ENCODE measurements around the gene ATP5PD.
"Not testable (repeated sequence)": the region's sequence is repeated elsewhere in the genome, so short reads cannot be mapped to it uniquely, and the experiment has no call there.

Gene ATP5PD

DNA sequence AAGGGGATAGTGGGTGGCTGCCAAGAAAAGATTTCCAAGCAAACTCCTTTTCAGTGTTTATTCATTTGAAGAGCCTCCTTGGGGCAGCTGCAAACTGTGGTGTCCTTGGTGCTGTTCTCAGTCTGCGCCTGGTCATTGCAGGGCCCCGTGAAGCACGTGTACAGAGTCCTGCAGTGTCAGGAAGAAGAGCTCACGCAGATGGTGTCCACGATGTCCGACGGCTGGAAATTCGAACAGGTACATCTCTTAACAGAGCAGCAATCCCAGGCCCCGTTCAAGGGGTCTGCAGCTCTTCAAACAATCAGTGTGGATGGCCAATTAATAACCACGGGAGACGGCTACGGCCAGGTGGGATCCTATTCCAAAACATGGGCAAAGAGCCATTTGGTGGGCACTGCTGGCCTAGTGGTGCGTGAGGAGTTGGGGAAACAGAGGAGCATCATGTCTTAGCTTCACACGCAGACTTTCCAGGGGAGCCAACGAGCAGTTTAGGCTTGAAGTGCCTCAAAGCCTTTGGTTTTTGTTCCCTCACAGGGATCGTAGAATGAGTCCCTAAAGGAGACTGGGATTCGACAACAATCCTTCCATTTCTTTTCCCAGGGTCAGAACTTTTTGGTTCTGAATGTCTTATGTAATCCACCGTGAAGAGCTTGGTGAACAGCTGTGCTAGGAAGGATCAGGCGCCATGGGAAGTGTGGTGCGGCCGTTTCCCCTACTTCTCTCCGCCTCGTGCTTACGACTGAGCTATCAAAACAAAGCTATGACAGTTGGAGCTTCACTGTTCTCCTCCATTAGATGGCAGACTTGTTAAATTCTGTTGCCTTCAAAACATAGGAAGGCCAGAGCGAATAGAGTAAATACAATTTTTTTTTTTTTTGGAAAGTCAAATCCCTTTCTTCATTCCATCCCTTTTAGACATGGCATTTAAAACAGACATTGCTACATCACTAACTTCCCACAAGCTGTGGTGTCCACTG is 12.9 kb upstream of the ATP5PD start:
- no peak for DNase-seq (ENCODE audit: low read depth in 2 of 3, low spot score in 1 of 3)

- DNase-seq (ENCODE audit: low read depth in 2 of 3, low spot score in 1 of 3): no peak
These were observed 5.2 kb upstream of the ATP5PD start for GRCh38 chr17:75051941-75052340.

GRCh38 chr17:75049706-75050105 is 2.9 kb upstream of the ATP5PD start:
- no peak for DNase-seq (ENCODE audit: low read depth in 2 of 3, low spot score in 1 of 3)

GRCh38 chr17:75049057-75049456 is 2.3 kb upstream of the ATP5PD start:
- no peak for DNase-seq (ENCODE audit: low read depth in 2 of 3, low spot score in 1 of 3)

DNA sequence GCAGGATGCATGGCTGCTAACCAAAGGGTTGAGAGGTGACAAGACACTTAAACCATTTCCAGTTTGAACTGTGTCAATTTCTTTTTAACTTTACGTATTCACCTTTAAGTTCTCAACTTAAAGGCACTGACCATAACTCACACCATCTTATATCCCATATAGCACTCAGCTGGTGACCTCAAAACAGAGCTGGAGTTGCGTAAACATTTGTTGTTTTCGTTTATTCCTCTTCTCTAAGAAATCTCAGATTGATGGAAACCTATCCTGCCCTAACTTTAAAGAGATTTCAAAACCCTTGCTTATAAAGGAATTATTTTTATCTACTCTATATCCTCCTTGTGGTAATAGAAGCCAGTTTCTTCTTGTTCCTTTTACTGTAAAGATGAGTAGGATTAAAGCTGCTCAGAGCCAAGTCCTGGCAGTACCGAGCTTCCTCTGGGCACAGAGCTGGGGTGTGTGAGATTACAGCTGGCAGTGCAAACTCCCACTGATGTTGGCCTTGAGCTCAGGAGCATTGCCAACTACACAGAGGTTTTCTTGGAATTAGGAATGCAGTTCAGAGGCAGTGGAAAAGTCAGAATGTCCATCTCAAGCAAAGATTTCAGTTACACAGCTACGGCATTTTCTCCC is 1.6 kb upstream of the ATP5PD start:
- no peak for DNase-seq (ENCODE audit: low read depth in 2 of 3, low spot score in 1 of 3)

DNA sequence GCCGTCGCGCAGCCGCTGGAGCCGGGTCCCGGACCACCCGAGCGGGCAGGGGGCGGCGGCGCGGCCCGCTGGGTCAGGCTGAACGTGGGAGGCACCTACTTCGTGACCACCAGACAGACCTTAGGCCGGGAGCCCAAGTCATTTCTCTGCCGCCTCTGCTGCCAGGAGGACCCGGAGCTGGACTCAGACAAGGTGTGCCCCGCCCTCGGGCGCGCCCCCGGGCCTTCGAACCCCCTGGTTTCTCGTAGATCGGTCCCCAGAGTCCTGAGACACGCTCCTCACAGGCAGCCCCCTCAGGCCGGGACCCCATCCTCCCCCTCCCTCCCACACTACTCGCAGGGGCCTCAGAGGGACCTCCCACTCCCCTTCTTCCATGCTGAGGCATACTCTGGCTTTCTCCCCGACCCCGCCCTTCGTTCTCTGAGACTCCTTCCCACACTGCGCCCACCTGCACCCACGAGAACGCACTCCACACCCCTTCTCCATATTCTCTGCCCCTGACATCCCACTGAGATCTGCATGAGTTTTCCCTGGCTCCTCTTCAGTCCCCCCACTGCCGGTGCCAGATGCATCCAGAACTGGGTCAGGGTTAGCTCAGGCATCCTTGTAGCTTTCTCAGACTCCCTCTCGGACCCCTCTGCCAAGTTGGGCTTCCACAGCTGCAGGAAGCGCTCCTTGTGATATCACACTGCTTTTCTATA is 779 bp upstream of the ATP5PD start:
- DNase-seq (ENCODE audit: low read depth in 2 of 3, low spot score in 1 of 3): no peak

DNA sequence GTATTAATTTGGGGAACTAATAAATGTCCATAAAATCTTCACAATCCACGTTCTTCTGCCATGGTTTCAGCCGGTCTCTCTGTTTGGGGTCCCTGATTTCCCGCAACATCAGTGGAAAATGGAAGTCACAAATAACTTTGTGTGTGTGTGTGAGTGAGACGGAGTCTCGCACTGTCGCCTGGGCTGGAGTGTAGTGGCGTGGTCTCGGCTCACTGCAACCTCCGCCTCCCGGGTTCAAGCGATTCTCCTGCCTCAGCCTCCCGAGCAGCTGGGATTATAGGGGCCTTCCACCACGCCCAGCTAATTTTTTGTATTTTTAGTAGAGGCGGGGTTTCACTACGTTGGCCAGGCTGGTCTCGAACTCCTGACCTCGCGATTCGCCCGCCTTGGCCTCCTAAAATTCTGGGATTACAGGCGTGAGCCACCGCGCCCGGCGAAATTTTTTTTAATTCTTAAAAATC is 793 bp downstream of the ATP5PD start:
- not testable (repeated sequence) for DNase-seq (ENCODE audit: low read depth in 2 of 3, low spot score in 1 of 3)

GRCh38 chr17:75044716-75045115 is 2.1 kb downstream of the ATP5PD start:
- DNase-seq (ENCODE audit: low read depth in 2 of 3, low spot score in 1 of 3): no peak

GRCh38 chr17:75043789-75044188 is 3.0 kb downstream of the ATP5PD start:
- DNase-seq (ENCODE audit: low read depth in 2 of 3, low spot score in 1 of 3): not testable (repeated sequence)

DNA sequence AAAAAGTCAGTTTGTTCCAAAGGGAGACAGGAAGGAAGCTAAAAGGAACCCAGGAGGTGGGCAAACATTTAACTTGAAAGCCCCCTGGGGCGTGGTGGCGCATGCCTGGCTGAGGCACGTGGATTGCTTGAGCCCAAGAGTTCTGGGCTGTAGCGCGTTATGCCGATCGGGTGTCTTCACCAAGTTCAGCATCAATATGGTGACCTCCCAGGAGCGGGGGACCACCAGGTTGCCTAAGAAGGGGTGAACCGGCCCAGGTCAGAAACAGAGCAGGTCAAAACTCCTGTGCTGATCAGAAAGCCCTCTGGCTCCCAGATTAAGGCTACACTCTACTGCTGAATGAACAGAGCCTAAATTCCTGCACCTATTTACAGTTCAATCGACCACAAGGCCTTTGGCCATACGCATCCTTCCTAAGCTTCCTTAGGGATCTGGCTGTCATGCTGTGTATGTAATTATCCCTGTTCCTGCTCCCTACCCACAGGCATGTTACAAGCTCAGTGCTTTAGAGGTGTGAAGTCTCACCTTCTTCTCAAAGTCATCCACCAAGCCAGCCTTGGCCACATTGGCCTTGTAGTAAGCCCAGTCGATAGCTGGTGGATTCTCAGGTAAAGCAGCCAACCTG is 5.0 kb downstream of the ATP5PD start:
- no peak for DNase-seq (ENCODE audit: low read depth in 2 of 3, low spot score in 1 of 3)

- DNase-seq (ENCODE audit: low read depth in 2 of 3, low spot score in 1 of 3): no peak
These were observed 7.5 kb downstream of the ATP5PD start for GRCh38 chr17:75039238-75039637.

GRCh38 chr17:75036643-75037268 is 10.0 kb downstream of the ATP5PD start:
- DNase-seq (ENCODE audit: low read depth in 2 of 3, low spot score in 1 of 3): peak; percentile 63 to 69 (median 64)

- DNase-seq (ENCODE audit: low read depth in 2 of 3, low spot score in 1 of 3): peak; percentile 89 to 98 (median 95)
These were observed 12.4 kb downstream of the ATP5PD start for GRCh38 chr17:75034236-75034908.

DNA sequence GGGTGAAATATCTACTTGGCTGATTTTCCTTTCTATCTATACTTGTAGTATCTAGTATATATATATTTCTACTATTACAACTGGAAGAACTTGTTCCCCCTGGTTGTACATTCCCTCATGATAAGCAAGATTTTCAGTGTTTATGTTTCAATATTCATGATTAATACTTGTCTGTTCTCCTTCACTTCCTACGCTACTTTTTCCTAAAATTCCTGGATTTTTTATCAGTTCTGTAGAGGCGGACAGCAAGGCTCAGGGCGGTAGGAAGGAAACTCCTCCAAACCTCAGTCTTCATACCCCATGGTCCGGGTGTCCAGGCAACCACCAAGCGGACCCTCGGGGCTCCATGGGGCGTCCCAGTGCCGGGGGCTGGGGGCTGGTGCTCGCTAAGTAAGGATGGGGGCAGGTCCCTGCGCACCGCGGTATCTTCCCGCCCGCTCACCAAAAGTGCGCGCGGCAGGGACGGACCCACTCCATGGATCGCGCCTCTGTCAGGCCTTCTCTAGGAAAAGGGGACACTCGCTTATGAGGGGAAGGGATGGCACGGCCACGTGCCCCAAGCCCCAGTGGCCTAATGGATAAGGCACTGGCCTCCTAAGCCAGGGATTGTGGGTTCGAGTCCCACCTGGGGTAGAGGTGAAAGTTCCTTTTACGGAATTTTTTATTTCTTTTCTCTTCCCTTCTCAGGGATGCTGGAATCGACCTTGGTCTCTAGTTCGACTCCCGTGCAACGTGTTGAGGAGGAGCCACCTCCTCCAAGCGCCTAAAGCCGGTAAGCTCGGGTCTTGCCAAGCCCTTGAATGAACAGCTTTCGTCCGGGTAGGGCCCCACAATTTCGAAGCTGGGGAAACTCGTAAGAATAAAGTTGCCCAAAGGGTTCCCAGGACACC is 13.2 kb downstream of the ATP5PD start:
- peak; percentile 88 to 100 (median 97) for DNase-seq (ENCODE audit: low read depth in 2 of 3, low spot score in 1 of 3)

DNA sequence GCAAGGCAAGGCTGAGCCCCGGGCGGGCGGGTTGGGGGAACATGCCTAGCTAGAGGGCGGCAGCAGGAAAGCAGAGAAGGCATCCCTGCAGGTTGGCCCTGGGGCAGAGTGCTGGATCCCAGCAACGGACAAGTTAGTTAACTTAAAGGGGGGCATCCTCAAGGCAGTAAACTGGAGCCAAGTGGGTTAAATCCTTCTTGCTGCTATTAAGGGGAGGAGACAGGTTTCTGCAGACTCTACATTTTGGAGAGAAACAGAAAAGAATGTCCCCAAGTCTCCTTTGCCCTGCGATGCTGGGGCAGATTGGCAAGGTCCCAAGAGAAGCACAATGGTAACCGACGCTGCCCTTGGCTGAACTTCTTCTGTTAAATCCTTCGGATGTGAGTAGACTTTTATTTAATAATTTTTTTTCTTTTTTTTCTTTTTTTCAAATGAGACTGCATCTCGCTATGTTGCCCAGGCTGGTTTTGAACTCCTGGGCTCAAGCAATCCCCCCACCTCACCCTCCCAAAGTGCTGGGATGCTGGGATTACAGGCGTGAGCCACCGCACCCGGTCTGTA is 14.0 kb downstream of the ATP5PD start:
- no peak for DNase-seq (ENCODE audit: low read depth in 2 of 3, low spot score in 1 of 3)

DNA sequence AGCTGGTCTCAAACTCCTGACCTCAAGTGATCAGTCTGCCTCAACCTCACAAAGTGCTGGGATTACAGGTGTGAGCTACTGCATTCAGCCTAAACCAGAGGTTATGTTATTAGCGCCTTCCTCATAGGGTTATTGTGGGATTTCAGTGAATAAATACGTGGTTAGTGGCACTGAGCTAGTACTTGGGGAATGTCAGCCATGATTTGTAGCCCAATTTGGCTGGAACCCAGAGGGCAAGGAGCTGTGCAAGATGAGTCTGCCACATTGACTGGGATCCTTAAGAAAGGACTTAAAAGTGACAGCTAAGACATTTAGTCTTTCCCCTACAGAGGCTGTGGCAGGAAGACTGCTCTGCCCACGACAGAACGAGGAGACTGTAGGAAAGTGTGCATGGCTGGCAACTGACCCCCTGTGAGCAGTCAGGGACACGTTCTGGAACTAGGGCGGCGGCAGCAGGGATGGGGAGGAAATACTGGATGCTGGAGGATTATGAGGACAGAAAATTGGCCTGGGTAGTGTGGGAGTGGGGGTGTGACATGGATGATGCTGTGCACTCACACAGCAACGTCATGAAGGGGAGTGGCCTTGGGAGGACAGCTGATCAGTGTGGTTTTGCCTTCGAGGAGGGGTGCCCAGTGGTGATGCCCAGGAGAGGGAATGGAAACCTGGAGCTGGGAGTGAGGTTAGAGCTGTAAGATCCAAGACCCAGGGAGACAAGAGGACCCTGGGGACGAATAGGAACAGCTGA is 14.6 kb downstream of the ATP5PD start:
- DNase-seq (ENCODE audit: low read depth in 2 of 3, low spot score in 1 of 3): peak in 2 of 3 donors; percentile 48 to 54

GRCh38 chr17:75030161-75030560 is 16.6 kb downstream of the ATP5PD start:
- no peak for DNase-seq (ENCODE audit: low read depth in 2 of 3, low spot score in 1 of 3)

DNA sequence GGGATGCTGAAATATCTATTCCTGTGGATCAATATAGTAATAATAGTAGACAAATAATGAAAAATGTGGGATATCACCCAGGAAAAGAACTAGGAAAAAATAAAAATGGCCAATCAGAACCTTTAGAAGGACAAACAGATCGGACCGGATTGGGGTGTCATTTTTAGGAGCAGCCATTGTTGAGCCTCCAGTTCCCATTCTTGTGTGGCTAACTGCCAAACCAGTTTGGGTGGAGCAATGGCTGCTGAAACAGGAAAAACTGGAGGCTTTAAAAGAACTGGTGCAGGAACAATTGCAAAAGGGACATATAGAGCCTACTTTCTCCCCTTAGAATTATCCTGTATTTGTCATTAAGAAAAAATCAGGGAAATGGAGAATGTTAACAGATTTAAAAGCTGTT is 20.1 kb downstream of the ATP5PD start:
- not testable (repeated sequence) for DNase-seq (ENCODE audit: low read depth in 2 of 3, low spot score in 1 of 3)

All from stimulated activated CD4-positive, alpha-beta T cell treated with anti-CD3 and anti-CD28 coated beads, Interleukin-12 subunit alpha, Interleukin-12 subunit beta, amount 100 ng/mL, for 48 hours (primary cell).